K562 (cell line): ENCODE data around the gene SPECC1L. TPM values are rescaled to one million over a fixed set of nuclear protein-coding genes. Genes with fewer than 3 reads are reported as not detected.

Source experiments
- ATAC-seq: fragments of 200-7000 bp; cut with Tn5 transposase; 3 replicates; pipeline ENCODE4 v1.9.1; 2020; ENCODE audit warnings: moderate library complexity
- BruUV-seq: library from RNA; stranded (reverse); fragments of 400-500 nt; replicated peaks from 2 replicates; lab custom pipeline; 2021; lab: Mats Ljungman, UMichigan
- CTCF ChIA-PET: fragments of 300-600 bp; formaldehyde crosslinking; extraction: SDS; loops from one replicate; lab custom pipeline; 2021; ENCODE audit warnings: low intra/inter-chr PET ratio; lab: Yijun Ruan, JAX
- POLR2A ChIA-PET: fragments of 300-600, 350-650 bp; sonication (Branson Sonifier 250); formaldehyde crosslinking; extraction: SDS; loops from one replicate; lab custom pipeline; 2021; ENCODE audit warnings: antibody characterized with exemption, inconsistent platforms; lab: Yijun Ruan, JAX
- DNase-seq, 4 experiments: peaks; one replicate each; pipeline versions ENCODE4 v3.0.0 to v3.0.0-alpha.2; 2011 to 2018; ENCODE audit warnings: low spot score in 3 of 4, mixed read lengths in 3 of 4; ENCODE audit errors: extremely low read depth in 1 of 4
- FAIRE-seq: peaks from 2 replicates; lab custom pipeline; 2011; peaks lifted over from hg19 to GRCh38; lab: Jason Lieb, UNC
- H2AFZ ChIP-seq: 2 replicates; pipeline ENCODE4 v1.6.0; 2011; ENCODE audit warnings: low read depth, low read length, control low read depth, inconsistent platforms
- H3K27ac ChIP-seq: fragments of 200-600 bp; 3 replicates; pipeline ENCODE4 v1.8.0; 2011; ENCODE audit warnings: low read depth, mild to moderate bottlenecking, control low read depth, inconsistent platforms, low read length, moderate library complexity, mixed read lengths; ENCODE audit errors: extremely low read depth
- H3K27me3 ChIP-seq, 2 experiments: fragments of 300-600 bp in 1 of 2; 2 replicates in 1 of 2; 3 replicates in 1 of 2; pipeline versions ENCODE4 v1.6.0 to v1.8.0; 2011; ENCODE audit warnings: inconsistent platforms in 2 of 2, low read length in 2 of 2, mild to moderate bottlenecking in 1 of 2, mixed read lengths in 1 of 2, moderate library complexity in 1 of 2; ENCODE audit not compliant: control insufficient read depth in 2 of 2, insufficient read depth in 2 of 2
- H3K36me3 ChIP-seq: fragments of 300-600 bp; 3 replicates; pipeline ENCODE4 v1.8.0; 2011; ENCODE audit warnings: mild to moderate bottlenecking, low read length, inconsistent platforms; ENCODE audit not compliant: control insufficient read depth, insufficient read depth
- H3K4me1 ChIP-seq, 2 experiments: fragments of 200-600 bp in 1 of 2; replicated peaks in 1 of 2; 2 replicates in 1 of 2; 3 replicates in 1 of 2; pipeline versions ENCODE4 v1.5.1 to v1.8.0; 2011; ENCODE audit warnings: inconsistent platforms in 2 of 2, low read length in 2 of 2, mild to moderate bottlenecking in 1 of 2, mixed read lengths in 1 of 2, moderate library complexity in 1 of 2; ENCODE audit not compliant: control insufficient read depth in 2 of 2, insufficient read depth in 2 of 2
- H3K4me2 ChIP-seq: 2 replicates; pipeline ENCODE4 v1.6.1; 2011; ENCODE audit warnings: low read length, control low read depth, inconsistent platforms, mixed read lengths; ENCODE audit not compliant: insufficient read depth
- H3K4me3 ChIP-seq: fragments of 200-600 bp; sonication (generic), shearing (Covaris generic); 2 replicates; pipeline ENCODE4 v1.5.1; 2016; ENCODE audit warnings: control low read depth, inconsistent platforms
- H3K79me2 ChIP-seq: fragments of 200-600 bp; 3 replicates; pipeline ENCODE4 v1.8.0; 2011; ENCODE audit warnings: low read length, inconsistent platforms; ENCODE audit not compliant: control insufficient read depth, insufficient read depth
- H3K9ac ChIP-seq, 2 experiments: 2 replicates each; pipeline versions ENCODE4 v1.6.0 to v1.6.1; 2011; ENCODE audit warnings: low read depth in 2 of 2, low read length in 2 of 2, control low read depth in 1 of 2, inconsistent platforms in 1 of 2, mild to moderate bottlenecking in 1 of 2, mixed read lengths in 1 of 2; ENCODE audit not compliant: insufficient read depth in 1 of 2
- H3K9me1 ChIP-seq: one replicate; pipeline ENCODE4 v1.6.0; 2011; ENCODE audit warnings: inconsistent platforms, mild to moderate bottlenecking, low read length, moderate library complexity; ENCODE audit not compliant: control insufficient read depth, insufficient read depth
- H3K9me3 ChIP-seq: replicated peaks from 2 replicates; pipeline ENCODE4 v1.5.1; 2011; ENCODE audit warnings: low read depth, low read length, inconsistent platforms; ENCODE audit not compliant: control insufficient read depth, insufficient read depth
- H4K20me1 ChIP-seq: replicated peaks from 2 replicates; pipeline ENCODE4 v1.6.1; 2011; ENCODE audit warnings: low read length, inconsistent platforms, mixed read lengths; ENCODE audit not compliant: control insufficient read depth, insufficient read depth
- MAFG ChIP-seq: fragments of 450-650 bp; conservative IDR thresholded peaks from 2 replicates; pipeline ENCODE4 v1.6.1; 2016; ENCODE audit warnings: missing genetic modification characterization, missing compliant biosample characterization
- PHF20 ChIP-seq: fragments of 450-650 bp; IDR thresholded peaks from 2 replicates; pipeline ENCODE4 v1.6.1; 2018; ENCODE audit not compliant: partially characterized antibody
- SNIP1 ChIP-seq: fragments of 450-650 bp; IDR thresholded peaks from 2 replicates; pipeline ENCODE4 v1.7.1; 2017; ENCODE audit warnings: low read depth, mild to moderate bottlenecking
- WGBS: fragments of 100-300 bp; shearing (Covaris generic); methylation state at CpG from one replicate; pipeline ENCODE4 v1.1.6; 2016; ENCODE audit warnings: low coverage, mixed read lengths; ENCODE audit not compliant: insufficient coverage; ENCODE audit errors: missing lambda C conversion rate; 5-methylcytosine and 5-hydroxymethylcytosine counted together
- in situ Hi-C: fragments of 300-500 bp; cut with MboI; formaldehyde crosslinking; loops from 4 replicates; pipeline ENCODE4 v1.15.0; 2018; ENCODE audit warnings: inconsistent platforms, mixed read lengths
- intact Hi-C: fragments of 100-400 bp; cut with micrococcal nuclease; formaldehyde crosslinking; loops from 2 replicates; pipeline ENCODE4 v1.14.2; 2022
- polyA plus RNA-seq, 8 experiments: library from polyadenylated mRNA; depleted of rRNA in 4 of 8; stranded (reverse) in 5 of 8; unstranded in 3 of 8; fragments of >200 nt; fragmentation: Nextera tagmentation in 2 of 8; fragmentation: Illumina TruSeq in 1 of 8; extraction: Ambion mirVana in 2 of 8; extraction: Trizol in 1 of 8; gene quantifications; 2 replicates each; pipeline versions ENCODE4 v1.2.1 to v1.2.3, GENCODE V29; 2011 to 2014; ENCODE audit warnings: inconsistent platforms in 1 of 8, missing spikeins in 1 of 8
- total RNA-seq, 7 experiments: library from RNA; depleted of rRNA in 6 of 7; stranded (reverse); fragments of >200 nt in 6 of 7; fragmentation: Illumina TruSeq in 2 of 7; extraction: Trizol in 2 of 7; gene quantifications; 2 replicates each; pipeline versions ENCODE4 v1.2.1 to v1.2.3, GENCODE V29; 2011 to 2021; ENCODE audit warnings: low replicate concordance in 1 of 7
- TF ChIP-seq, protein P1 (sequence below): fragments of 450-650 bp; IDR thresholded peaks from 2 replicates; pipeline ENCODE4 v1.6.1; 2016; ENCODE audit warnings: borderline replicate concordance

Gene SPECC1L
- total and polyA plus RNA-seq, 9 of the 15 experiments (the other 6 are each of a cell fraction or from before 2014, with no cell fraction given) = 1.4 to 27.9 (median 14.5) TPM

DNA sequence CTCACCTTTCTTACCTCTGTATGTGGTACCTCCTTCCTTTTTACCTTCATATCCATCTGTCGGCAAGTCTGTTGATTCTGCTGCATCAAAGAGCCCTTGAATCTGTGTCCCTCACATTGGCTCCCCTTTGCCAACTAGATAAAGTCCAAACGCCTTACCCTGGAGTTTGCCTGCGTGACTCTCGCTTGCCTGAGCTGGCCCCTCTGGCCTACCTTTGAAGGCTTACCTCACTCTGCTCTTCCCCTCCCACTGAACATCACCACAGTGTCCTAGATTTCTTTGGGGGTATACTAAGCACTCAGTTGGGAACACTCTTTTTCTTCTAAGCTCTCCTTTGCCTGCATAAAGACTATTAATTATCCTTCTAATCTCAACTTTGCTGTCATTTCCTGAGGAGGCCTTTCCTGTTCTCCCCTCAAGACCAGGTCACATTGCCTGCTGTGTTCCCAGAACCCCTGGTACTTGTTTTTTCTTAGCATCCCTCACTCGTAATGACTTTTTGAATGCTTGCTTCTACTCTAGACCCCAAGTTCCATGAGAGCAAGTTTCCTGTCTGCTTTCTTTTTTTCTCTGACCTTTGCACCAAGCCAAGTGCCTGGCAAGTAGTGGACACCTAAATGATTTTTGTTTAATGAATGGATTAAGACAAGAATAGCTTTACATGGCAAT lies 89.0 kb downstream of the SPECC1L start:
- no peak overlapping the region for H3K4me2 ChIP-seq
- intact Hi-C loops (no loop called here), in situ Hi-C loops (no loop called here)
- POLR2A ChIA-PET = no interaction called here
- CTCF ChIA-PET = no interaction called here
- H3K27me3 ChIP-seq = no peaks in the 10 kb centered on the region
- TF ChIP-seq MAFG (tag) (no peak), PHF20 (no peak), SNIP1 (no peak)
- TF ChIP-seq, protein P1, sequence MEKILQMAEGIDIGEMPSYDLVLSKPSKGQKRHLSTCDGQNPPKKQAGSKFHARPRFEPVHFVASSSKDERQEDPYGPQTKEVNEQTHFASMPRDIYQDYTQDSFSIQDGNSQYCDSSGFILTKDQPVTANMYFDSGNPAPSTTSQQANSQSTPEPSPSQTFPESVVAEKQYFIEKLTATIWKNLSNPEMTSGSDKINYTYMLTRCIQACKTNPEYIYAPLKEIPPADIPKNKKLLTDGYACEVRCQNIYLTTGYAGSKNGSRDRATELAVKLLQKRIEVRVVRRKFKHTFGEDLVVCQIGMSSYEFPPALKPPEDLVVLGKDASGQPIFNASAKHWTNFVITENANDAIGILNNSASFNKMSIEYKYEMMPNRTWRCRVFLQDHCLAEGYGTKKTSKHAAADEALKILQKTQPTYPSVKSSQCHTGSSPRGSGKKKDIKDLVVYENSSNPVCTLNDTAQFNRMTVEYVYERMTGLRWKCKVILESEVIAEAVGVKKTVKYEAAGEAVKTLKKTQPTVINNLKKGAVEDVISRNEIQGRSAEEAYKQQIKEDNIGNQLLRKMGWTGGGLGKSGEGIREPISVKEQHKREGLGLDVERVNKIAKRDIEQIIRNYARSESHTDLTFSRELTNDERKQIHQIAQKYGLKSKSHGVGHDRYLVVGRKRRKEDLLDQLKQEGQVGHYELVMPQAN = no peak
- WGBS = 74% methylated on average over 4 of the region's 5 CpGs
- BruUV-seq = no TSS peak
- H3K4me3 ChIP-seq = no peak overlapping the region
- no peak overlapping the region for H3K9ac ChIP-seq
- H3K36me3 ChIP-seq = peaks cover 38% of the 10 kb centered on the region; the same call in 2 of the 3 replicates
- ATAC-seq (no peak), DNase-seq (no peak), FAIRE-seq (no peak)
- H3K9me3 ChIP-seq = no peaks in the 10 kb centered on the region
- no peaks in the 10 kb centered on the region for H3K79me2 ChIP-seq
- H3K4me1 ChIP-seq = no peaks in the 10 kb centered on the region; a peak in 1 of 5 replicates
- no peak overlapping the region for H2AFZ ChIP-seq
- H4K20me1 ChIP-seq = no peaks in the 10 kb centered on the region
- no peak overlapping the region for H3K27ac ChIP-seq
- no peaks in the 10 kb centered on the region for H3K9me1 ChIP-seq
